HEK293 (cell line): ENCODE data around the gene LYZL4.
A peak's percentile ranks its signal among the peaks of the same experiment; 100 is the strongest.

Experiments
- CTCF ChIA-PET: fragments of 350-600 bp; formaldehyde crosslinking; extraction: SDS; loops from one replicate; lab custom pipeline; 2021; ENCODE audit warnings: antibody characterized with exemption; lab: Yijun Ruan, JAX
- POLR2A ChIA-PET: fragments of 300-600 bp; formaldehyde crosslinking; extraction: SDS; loops from one replicate; lab custom pipeline; 2020; ENCODE audit warnings: antibody characterized with exemption, inconsistent platforms; lab: Yijun Ruan, JAX
- H3K27ac ChIP-seq: fragments of 200-500 bp; sonication (Bioruptor generic); 2 replicates; pipeline ENCODE4 v1.5.1; 2014; ENCODE audit warnings: low read depth, low read length, control low read depth, inconsistent platforms; ENCODE audit errors: extremely low read depth
- H3K36me3 ChIP-seq, 2 experiments: fragments of 200-500 bp in 1 of 2; sonication (Bioruptor generic) in 1 of 2; 1 replicate in 1 of 2; 2 replicates in 1 of 2; pipeline ENCODE4 v1.5.1; 2014 to 2017; ENCODE audit warnings: inconsistent platforms in 2 of 2, low read length in 2 of 2; ENCODE audit not compliant: control insufficient read depth in 2 of 2, insufficient read depth in 1 of 2
- H3K4me1 ChIP-seq: fragments of 200-500 bp; sonication (Bioruptor generic); 2 replicates; pipeline ENCODE4 v1.5.1; 2014; ENCODE audit warnings: mild to moderate bottlenecking, low read length, inconsistent platforms; ENCODE audit not compliant: control insufficient read depth, insufficient read depth
- H3K4me3 ChIP-seq: 2 replicates; pipeline ENCODE4 v1.5.1; 2011; ENCODE audit warnings: low read depth, mild to moderate bottlenecking, control low read depth, low read length, moderate library complexity
- H3K9me3 ChIP-seq: fragments of 200-500 bp; sonication (Bioruptor generic); 2 replicates; pipeline ENCODE4 v1.5.1; 2014; ENCODE audit warnings: low read depth, low read length, inconsistent platforms; ENCODE audit not compliant: control insufficient read depth, insufficient read depth
- GLIS1 ChIP-seq: fragments of 450-650 bp; formaldehyde crosslinking; IDR thresholded peaks from 2 replicates; pipeline ENCODE4 v1.5.1; 2016; ENCODE audit warnings: missing biosample characterization, missing genetic modification characterization
- PRDM1 ChIP-seq: fragments of 450-650 bp; formaldehyde crosslinking; IDR thresholded peaks from 2 replicates; pipeline ENCODE4; 2016; ENCODE audit warnings: missing biosample characterization, missing genetic modification characterization
- PRDM4 ChIP-seq: fragments of 450-650 bp; formaldehyde crosslinking; IDR thresholded peaks from 2 replicates; pipeline ENCODE4 v1.5.1; 2017; ENCODE audit warnings: missing biosample characterization, missing genetic modification characterization
- ZNF10 ChIP-seq: fragments of 450-650 bp; formaldehyde crosslinking; IDR thresholded peaks from 2 replicates; pipeline ENCODE4 v1.5.1; 2017; ENCODE audit warnings: missing biosample characterization, missing genetic modification characterization
- ZNF112 ChIP-seq: fragments of 450-650 bp; formaldehyde crosslinking; IDR thresholded peaks from 2 replicates; pipeline ENCODE4 v1.5.0; 2017; ENCODE audit warnings: missing biosample characterization, missing genetic modification characterization
- ZNF350 ChIP-seq: fragments of 450-650 bp; formaldehyde crosslinking; IDR thresholded peaks from 2 replicates; pipeline ENCODE4 v1.5.0; 2017; ENCODE audit warnings: missing biosample characterization, mild to moderate bottlenecking, missing genetic modification characterization
- ZNF398 ChIP-seq: fragments of 450-650 bp; formaldehyde crosslinking; IDR thresholded peaks from 2 replicates; pipeline ENCODE4 v1.5.1; 2017; ENCODE audit warnings: missing biosample characterization, missing genetic modification characterization
- ZNF404 ChIP-seq: fragments of 450-650 bp; formaldehyde crosslinking; IDR thresholded peaks from 2 replicates; pipeline ENCODE4 v1.5.1; 2017; ENCODE audit warnings: missing biosample characterization, missing genetic modification characterization
- ZNF449 ChIP-seq: fragments of 450-650 bp; formaldehyde crosslinking; IDR thresholded peaks from 2 replicates; pipeline ENCODE4 v1.5.1; 2017; ENCODE audit warnings: missing biosample characterization, mild to moderate bottlenecking, missing genetic modification characterization, moderate library complexity
- ZNF518A ChIP-seq: fragments of 450-650 bp; formaldehyde crosslinking; conservative IDR thresholded peaks from 2 replicates; pipeline ENCODE4 v1.5.1; 2016; ENCODE audit warnings: low read depth, missing biosample characterization, missing genetic modification characterization
- ZNF843 ChIP-seq: fragments of 450-650 bp; formaldehyde crosslinking; IDR thresholded peaks from 2 replicates; pipeline ENCODE4 v1.5.1; 2016; ENCODE audit warnings: missing biosample characterization, missing genetic modification characterization
- ZSCAN18 ChIP-seq: fragments of 450-650 bp; formaldehyde crosslinking; IDR thresholded peaks from 2 replicates; pipeline ENCODE4 v1.5.1; 2016; ENCODE audit warnings: missing biosample characterization, missing genetic modification characterization

Gene LYZL4

GRCh38 chr3:42387802-42388651 is 22.4 kb downstream of the LYZL4 start:
- Histone ChIP-seq H3K36me3 (no peaks in the 10 kb centered on the region), H3K9me3 (no peaks in the 10 kb centered on the region), H3K4me3 (no peak overlapping the region), H3K4me1 (no peaks in the 10 kb centered on the region), H3K27ac (no peak overlapping the region)
- POLR2A ChIA-PET = no interaction called here
- TF ChIP-seq ZNF843 (tag by site-specific recombination) (no peak), PRDM4 (tag by site-specific recombination) (peak; percentile 43; the same call in 1 of the 2 replicates)
- CTCF ChIA-PET = no interaction called here

GRCh38 chr3:42381551-42382082 is 28.8 kb downstream of the LYZL4 start:
- no peaks in the 10 kb centered on the region for H3K9me3 ChIP-seq
- H3K27ac ChIP-seq = no peak overlapping the region
- ChIA-PET POLR2A (no interaction called here), CTCF (no interaction called here)
- H3K4me1 ChIP-seq = no peaks in the 10 kb centered on the region
- H3K4me3 ChIP-seq = no peak overlapping the region
- H3K36me3 ChIP-seq = no peaks in the 10 kb centered on the region
- TF ChIP-seq ZNF398 (tag by site-specific recombination) (no peak), ZNF404 (tag by site-specific recombination) (no peak), ZNF350 (no peak), PRDM1 (no peak), ZNF10 (tag by site-specific recombination) (no peak), ZNF112 (no peak)

- H3K27ac ChIP-seq = no peak overlapping the region
- no peaks in the 10 kb centered on the region for H3K36me3 ChIP-seq
- no peaks in the 10 kb centered on the region for H3K9me3 ChIP-seq
- H3K4me1 ChIP-seq = no peaks in the 10 kb centered on the region
- TF ChIP-seq PRDM1 (no peak), ZNF518A (tag by site-specific recombination) (no peak), ZNF843 (tag by site-specific recombination) (no peak), ZSCAN18 (tag by site-specific recombination) (no peak), ZNF449 (tag by site-specific recombination) (no peak), GLIS1 (tag by site-specific recombination) (no peak)
- H3K4me3 ChIP-seq = no peak overlapping the region
- ChIA-PET CTCF (no interaction called here), POLR2A (no interaction called here)
Observed at GRCh38 chr3:42377681-42378080, 32.7 kb downstream of the LYZL4 start.
